GM19239 (cell line): ENCODE measurements around the gene GBE1.

Experiments
- DNase-seq: peaks from one replicate; pipeline ENCODE4 v3.0.0; 2011; ENCODE audit warnings: low spot score; ENCODE audit not compliant: insufficient read length
- FAIRE-seq: peaks from 2 replicates; lab custom pipeline; 2011; peaks lifted over from hg19 to GRCh38; lab: Jason Lieb, UNC

The GBE1 gene

DNA sequence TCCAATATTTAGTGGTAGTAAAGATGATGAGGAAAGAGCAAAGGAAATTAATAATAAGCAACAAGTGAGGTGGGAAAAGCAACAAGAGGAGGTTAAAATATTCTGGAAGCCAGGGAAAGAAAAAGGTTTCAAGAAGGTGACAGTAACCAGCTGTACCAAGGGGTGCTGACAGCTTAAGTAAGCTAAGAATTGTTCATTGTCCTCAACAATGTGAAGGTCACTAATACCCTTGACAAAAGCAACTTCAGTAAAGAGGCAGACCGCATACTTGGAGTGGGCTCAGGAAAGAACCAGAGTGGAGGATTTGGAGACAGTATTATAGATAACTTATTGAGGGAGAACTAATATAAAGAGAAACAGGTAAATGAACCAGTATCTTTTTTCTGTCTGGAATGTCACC is 116.2 kb downstream of the GBE1 start:
- DNase-seq (no peak), FAIRE-seq (no peak)

GRCh38 chr3:81643721-81644120 is 117.7 kb downstream of the GBE1 start:
- FAIRE-seq = no peak
- DNase-seq = no peak

GRCh38 chr3:81638480-81638879 is 123.0 kb downstream of the GBE1 start:
- FAIRE-seq = no peak
- no peak for DNase-seq

DNA sequence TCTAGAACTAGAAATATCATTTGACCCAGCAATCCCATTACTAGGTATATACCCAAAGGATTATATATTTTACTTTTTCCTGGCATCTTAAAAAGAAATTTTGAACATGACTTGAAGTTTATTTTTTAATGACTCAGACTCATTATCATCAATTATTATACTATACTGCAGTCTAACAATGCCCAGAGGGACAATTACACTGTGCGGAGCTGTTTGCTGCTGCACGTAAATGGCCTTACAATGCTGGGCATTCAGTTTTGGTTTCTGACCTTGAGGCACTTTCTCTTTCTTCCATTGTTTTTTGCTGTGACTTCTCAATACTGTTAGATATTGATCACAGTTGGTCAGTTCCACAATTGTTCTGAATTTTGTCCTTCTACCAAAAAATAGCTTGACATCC is 128.8 kb downstream of the GBE1 start:
- FAIRE-seq (no peak), DNase-seq (no peak)

DNA sequence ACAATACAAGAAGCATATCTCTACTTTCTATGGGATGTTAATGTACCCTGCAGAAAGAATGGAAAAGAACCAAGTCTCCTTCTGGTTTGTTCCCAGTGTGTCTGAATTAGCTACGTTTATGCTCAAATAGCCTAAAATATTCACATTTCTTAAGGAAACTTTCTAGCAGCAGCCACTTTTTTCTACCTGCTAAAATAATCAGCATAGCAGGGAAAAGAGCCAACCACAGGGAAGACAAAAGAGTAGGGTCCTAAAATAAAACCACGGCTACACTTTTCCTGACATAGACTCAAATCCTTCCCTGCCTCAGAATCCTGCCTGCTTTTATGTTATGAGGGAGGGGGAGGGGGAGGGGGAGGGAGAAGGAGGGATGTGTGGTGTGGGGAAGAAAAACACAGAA is 136.7 kb downstream of the GBE1 start:
- DNase-seq = no peak
- FAIRE-seq = no peak

DNA sequence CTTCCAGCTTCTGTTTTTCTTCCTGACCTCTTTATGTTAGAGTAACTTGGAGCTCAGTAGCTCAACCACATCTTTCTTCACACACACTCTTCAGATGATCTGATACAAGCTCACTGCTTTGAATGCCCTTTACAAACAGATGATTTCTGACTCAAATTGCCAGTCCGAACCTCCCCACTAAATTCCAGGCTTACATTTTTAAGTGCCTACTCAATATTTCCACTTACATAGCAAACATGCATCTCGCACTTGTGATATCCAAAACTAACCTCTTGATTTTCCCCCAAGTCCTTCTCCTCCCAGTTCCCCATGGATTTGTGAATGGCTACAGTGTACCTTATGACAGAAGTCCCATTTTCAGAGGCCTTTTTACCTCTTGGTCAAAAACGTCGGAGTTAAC is 139.1 kb downstream of the GBE1 start:
- no peak for DNase-seq
- no peak for FAIRE-seq

DNA sequence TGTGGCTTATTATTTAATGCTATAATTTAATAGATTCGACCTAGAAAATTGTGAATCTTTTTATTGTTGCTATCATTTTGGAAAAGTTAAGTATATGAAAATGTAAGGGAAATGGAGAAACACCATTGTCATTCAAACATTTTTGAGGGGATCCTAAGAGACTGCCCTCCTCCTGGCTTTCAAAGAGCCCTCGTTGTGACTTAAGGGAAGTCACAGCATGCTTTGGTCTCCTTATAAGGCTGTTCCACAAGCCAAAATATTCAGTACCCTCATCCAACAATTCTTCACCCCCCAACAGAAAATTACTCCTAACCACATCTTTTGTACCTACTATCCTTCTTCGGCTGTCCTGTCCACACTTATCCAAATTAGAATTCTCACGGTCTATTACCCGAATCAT is 140.2 kb downstream of the GBE1 start:
- FAIRE-seq = no peak
- DNase-seq = no peak

DNA sequence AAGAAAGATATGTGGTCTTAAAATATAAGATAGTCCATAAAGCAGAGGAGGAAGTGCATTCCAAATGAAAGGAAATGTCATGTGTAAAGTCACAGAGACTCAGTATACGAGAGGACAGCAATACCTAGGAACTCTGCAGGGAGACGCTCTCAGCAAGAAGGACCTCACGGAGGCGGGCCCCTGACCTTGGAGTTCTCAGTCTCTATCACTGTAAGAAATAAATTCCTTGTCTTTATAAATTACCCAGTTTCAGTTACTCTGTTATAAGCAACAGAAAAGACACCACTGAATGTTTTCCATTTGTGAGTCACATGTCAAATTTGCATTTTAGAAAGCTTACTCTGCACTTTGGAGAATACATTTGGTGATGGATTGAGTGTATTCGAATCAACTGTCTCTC is 140.6 kb downstream of the GBE1 start:
- DNase-seq = no peak
- FAIRE-seq = no peak

DNA sequence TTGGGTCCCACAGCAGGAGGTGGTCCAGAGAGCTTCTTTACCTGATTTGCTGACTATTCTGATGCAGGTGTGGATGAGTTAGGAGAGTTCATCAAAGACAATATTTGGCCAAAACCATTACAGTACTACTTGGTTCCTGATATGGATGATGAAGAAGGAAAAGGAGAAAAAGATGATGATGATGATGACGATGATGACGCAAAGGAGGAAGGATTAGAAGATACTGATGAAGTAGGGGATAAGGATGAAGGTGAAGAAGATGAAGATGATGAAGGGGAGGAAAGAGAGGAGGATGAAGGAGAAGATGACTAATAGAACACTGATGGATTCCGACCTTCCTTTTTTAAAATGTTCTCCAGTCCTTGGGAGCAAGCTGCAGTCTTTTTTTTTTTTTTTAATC is 148.7 kb downstream of the GBE1 start:
- FAIRE-seq (no peak), DNase-seq (no peak)

GRCh38 chr3:81602781-81603180 is 158.7 kb downstream of the GBE1 start:
- no peak for FAIRE-seq

GRCh38 chr3:81601707-81602305 is 159.6 kb downstream of the GBE1 start:
- FAIRE-seq (no peak), DNase-seq (no peak)

More at GRCh38 chr3:81602781-81603180, 158.7 kb downstream of the GBE1 start:
- no peak for DNase-seq

DNA sequence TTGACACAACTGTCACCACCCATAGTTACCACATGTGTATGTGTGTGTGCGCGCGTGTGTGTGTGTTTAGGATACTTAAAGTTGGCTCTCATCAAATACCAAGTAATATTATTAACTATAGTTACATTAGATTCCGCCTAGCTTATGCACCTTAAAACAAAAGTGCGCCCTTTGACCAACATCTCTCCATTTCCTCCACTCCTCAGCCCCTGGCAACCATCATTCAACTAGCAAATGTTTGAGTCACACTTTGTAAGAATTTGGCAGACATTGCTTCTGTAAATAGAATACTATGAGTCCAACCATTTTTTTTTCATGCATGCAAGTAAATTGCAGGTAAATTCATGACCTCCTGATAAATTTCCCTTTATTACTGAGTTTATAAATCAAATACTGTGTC is 169.3 kb downstream of the GBE1 start:
- FAIRE-seq (no peak), DNase-seq (no peak)

GRCh38 chr3:81585937-81586336 is 175.5 kb downstream of the GBE1 start:
- FAIRE-seq = no peak

GRCh38 chr3:81585056-81585455 is 176.4 kb downstream of the GBE1 start:
- FAIRE-seq = no peak
- no peak for DNase-seq

More at GRCh38 chr3:81585937-81586336, 175.5 kb downstream of the GBE1 start:
- no peak for DNase-seq

- DNase-seq = no peak
- FAIRE-seq = peak; percentile 83
These were observed 179.4 kb downstream of the GBE1 start for GRCh38 chr3:81581966-81582599.

- FAIRE-seq (no peak), DNase-seq (no peak)
These were observed 181.1 kb downstream of the GBE1 start for GRCh38 chr3:81580355-81580754.

DNA sequence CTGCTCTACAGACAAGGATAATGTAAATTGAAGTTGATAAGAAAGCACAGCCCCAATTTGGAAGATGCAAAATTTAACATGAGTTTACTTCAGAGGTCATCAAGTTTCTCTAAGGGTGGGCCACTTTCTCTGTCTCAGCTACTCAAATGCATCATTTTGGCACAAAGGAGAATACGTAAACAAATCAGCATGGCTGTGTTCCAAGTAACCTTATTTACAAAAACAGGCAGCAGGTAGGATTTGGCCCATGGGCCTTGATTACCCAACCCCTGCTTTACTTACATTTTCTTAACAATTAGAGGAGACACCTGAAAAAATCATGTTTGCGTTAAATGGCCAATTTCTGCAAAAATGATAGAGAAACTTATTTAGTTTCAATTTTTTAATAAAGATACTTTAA is 181.7 kb downstream of the GBE1 start:
- FAIRE-seq (no peak), DNase-seq (no peak)

DNA sequence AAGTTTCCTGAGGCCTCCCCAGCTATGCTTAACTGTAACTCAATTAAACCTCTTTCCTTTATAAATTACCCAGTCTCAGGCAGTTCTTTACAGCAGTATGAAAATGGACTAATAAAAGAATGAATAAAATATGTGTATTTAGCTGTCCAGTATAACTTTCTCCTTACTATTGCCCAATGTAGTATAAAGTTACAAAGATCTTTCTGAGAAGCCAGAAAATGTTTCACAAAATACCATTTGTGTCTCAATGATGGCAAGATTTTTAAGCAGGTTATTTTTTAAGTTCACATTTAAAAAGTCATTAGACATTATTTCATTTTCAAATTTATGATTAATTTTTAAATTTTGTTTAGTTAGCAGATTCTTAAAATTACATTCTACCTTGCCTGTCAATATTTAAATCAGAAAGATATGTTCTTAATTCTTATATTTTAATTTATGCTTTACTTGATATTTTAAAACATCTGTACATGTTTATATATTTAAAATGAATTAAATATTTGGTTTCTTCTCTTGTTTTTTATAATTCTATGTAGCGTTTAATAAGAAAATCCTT is 189.2 kb downstream of the GBE1 start:
- FAIRE-seq (no peak), DNase-seq (no peak)

DNA sequence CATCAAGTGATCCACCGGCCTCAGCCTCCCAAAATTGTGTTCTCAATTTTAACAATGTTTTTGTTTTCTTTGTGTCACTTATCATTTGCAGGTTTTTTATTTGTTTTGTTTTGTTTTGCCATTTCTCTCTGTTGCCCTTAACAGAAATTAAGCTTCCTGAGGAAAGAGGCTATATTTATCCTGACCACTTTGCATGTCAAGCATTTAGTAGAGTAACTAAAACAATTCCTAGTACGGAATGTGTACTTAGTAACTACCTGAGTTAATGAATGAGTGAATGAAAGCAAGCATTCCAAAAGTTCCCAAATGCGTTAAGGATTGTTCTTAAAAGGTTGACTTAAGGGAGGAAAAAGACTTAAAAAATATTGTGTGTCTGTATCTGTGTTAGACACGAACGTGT is 193.1 kb downstream of the GBE1 start:
- DNase-seq = no peak
- no peak for FAIRE-seq

DNA sequence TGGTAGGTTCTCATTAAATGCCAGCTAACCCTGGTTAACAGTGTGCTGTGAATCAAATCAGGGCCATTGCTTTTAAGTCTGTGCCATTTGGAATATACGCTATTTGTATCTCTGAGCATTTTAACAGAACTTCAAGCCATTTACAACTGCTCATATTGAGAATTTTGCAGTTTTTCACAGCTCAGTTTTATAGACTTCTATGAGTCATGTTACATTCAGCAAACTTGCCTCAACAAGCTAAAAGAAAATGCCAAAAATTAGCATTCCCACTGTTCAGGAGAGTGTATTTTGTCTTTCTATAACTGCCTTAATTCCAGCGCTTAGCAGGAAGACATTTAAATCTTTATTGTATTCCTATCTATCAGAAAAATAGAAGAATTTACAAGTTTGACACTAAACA is 196.4 kb downstream of the GBE1 start:
- FAIRE-seq = no peak
- DNase-seq = no peak

DNA sequence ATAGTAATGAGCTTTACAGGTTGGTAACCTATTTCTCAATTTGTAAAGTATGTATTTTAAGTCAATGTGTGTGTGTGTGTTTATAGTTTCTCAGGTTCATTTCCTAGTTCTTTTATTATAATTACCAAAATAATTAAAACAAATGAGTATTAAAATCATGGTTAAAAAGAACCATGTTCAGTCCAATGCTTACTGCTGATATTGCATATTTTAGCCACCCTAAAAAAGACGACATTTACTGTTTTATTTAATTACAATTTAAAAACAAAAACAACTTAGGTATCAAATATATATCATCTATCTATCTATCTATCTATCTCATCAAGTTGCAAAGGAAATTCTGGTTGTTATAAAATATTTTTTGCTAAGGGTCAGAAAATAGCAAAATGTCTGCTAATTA is 203.3 kb downstream of the GBE1 start:
- FAIRE-seq (no peak), DNase-seq (no peak)

- no peak for DNase-seq
- no peak for FAIRE-seq
These were observed 206.6 kb downstream of the GBE1 start for GRCh38 chr3:81554801-81555200.
